GM19238 (cell line): ENCODE results near the gene WDFY4.

Source experiments
- DNase-seq: peaks from one replicate; pipeline ENCODE4 v3.0.0; 2011; ENCODE audit warnings: low spot score; ENCODE audit not compliant: insufficient read length

Gene WDFY4

DNA sequence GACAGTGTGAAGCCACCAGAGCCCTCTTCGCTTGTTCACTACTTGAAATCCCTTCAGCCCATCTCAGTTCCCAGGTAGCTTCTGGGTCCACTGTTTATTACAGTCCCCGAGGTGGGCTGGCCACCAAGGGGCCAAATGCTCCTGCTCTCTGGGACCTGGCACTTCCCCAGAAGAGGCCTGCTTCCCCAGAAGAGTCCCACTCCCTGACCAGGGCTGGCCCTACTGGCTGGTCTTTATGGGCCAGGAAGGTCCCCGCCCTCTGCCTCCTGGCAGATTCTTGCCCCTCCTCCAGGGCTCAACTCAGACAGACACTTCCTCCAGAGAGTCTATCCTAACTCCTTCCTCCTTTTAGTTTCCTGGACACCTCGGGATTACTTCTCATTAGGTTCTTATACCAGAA, 325.6 kb downstream of the WDFY4 start:
- no peak for DNase-seq

- DNase-seq, result no peak
These were observed 326.2 kb downstream of the WDFY4 start for GRCh38 chr10:49010865-49011264.

- DNase-seq, result no peak
These were observed 327.1 kb downstream of the WDFY4 start for GRCh38 chr10:49011756-49012155.

GRCh38 chr10:49012603-49013002, 327.9 kb downstream of the WDFY4 start:
- DNase-seq, result no peak

DNA sequence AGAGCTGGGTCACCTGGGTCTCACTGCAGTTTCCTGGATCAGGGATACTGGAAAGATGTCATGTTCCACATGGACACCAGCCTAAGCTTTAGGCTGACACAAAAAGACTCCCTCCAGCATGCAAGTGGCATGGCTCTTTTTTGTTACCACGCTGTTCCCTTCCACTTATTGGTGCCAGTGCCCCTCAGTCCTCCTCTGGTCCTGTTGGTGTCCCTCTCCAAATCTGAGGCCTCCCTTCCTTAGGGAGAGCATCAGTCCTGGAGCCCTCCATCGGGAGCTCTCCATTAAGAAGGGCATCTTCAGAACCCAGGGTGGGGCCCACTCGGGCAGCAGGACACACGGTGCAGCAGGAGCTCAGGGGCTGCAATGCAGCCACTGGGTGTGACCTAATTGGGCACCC, 331.0 kb downstream of the WDFY4 start:
- DNase-seq, result no peak

GRCh38 chr10:49021685-49022084, 337.0 kb downstream of the WDFY4 start:
- no peak for DNase-seq

GRCh38 chr10:49023071-49023470, 338.4 kb downstream of the WDFY4 start:
- no peak for DNase-seq

DNA sequence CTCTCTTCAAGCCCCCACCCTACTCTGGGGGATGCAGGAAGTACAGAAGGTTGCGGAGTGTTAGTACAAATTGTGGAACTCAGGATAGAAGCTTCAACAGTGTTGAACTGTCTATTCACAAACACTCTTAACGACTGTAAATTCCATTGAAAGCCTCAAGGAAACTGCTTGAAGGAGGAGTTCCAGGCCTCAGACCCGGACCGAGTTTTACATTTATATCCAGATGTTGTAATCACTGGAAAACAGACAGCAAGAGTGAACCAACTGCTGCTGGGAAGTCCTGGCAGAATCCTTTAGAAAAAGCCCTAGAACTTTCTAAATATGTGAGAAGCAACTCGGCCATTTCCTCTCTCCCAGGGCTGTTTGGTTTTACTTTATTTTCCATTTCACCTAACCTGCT, 339.1 kb downstream of the WDFY4 start:
- no peak for DNase-seq

GRCh38 chr10:49024484-49024883, 339.8 kb downstream of the WDFY4 start:
- no peak for DNase-seq

- DNase-seq, result no peak
These were observed 340.8 kb downstream of the WDFY4 start for GRCh38 chr10:49025347-49025983.

GRCh38 chr10:49028639-49029038, 344.0 kb downstream of the WDFY4 start:
- no peak for DNase-seq

- no peak for DNase-seq
These were observed 345.0 kb downstream of the WDFY4 start for GRCh38 chr10:49029666-49030065.
